ENCODE measurements around the gene POLR3H. TPM values are rescaled to one million over a fixed set of nuclear protein-coding genes. Genes with fewer than 3 reads are reported as not detected.
"Not testable (repeated sequence)": the region's sequence is repeated elsewhere in the genome, so short reads cannot be mapped to it uniquely, and the experiment has no call there.

Gene POLR3H
- total RNA-seq, 1 donor from 2014 or later = 54.0 TPM

DNA sequence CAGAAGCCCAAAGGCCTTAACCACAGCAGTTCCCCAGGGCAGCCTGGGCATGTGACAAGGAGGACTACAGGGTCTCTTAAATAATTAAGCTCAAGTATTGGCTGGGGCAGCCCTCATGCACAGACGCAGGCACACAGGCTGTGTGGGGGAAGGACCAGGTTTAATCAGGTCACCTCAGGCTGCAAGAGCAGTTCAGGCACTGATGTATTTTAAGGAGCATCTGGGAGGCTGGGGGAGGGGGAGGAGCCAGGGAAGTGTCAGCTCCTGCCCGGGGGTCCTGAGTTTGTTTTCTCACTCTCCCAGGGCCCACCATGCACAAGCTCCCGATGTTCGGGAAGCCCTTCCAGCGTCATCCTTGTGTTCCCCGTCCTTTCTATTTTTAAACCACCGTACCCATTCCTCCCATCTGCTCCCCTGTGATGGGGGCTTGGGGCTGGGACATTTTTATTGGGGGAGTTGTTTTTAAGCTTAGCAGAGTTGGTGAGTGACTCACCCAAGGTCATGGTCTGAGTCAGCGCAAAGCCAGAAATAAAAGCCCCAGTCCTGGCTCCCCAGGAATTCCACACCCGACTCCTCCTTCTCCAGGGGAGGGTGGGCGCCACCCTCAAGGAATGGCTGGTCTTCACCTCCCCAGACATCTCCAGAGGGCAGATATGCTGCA is 18.9 kb upstream of the POLR3H start:
- no peak for DNase-seq (ENCODE audit: low read depth, low spot score)
- H3K4me3 Mint-ChIP-seq = no peak overlapping the region
- H3K36me3 Mint-ChIP-seq (ENCODE audit: low read depth) = no peaks in the 10 kb centered on the region
- peaks cover 4% of the 10 kb centered on the region for H3K27me3 Mint-ChIP-seq (ENCODE audit: low read depth)
- TF ChIP-seq, protein P1, sequence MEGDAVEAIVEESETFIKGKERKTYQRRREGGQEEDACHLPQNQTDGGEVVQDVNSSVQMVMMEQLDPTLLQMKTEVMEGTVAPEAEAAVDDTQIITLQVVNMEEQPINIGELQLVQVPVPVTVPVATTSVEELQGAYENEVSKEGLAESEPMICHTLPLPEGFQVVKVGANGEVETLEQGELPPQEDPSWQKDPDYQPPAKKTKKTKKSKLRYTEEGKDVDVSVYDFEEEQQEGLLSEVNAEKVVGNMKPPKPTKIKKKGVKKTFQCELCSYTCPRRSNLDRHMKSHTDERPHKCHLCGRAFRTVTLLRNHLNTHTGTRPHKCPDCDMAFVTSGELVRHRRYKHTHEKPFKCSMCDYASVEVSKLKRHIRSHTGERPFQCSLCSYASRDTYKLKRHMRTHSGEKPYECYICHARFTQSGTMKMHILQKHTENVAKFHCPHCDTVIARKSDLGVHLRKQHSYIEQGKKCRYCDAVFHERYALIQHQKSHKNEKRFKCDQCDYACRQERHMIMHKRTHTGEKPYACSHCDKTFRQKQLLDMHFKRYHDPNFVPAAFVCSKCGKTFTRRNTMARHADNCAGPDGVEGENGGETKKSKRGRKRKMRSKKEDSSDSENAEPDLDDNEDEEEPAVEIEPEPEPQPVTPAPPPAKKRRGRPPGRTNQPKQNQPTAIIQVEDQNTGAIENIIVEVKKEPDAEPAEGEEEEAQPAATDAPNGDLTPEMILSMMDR (conservative IDR thresholded peaks at IDR 0.05) = no peak
- H3K27ac Mint-ChIP-seq (ENCODE audit: unreplicated experiment) = no peak overlapping the region
- H3K9me3 Mint-ChIP-seq = no peaks in the 10 kb centered on the region
- H3K4me1 Mint-ChIP-seq = peaks cover 30% of the 10 kb centered on the region

DNA sequence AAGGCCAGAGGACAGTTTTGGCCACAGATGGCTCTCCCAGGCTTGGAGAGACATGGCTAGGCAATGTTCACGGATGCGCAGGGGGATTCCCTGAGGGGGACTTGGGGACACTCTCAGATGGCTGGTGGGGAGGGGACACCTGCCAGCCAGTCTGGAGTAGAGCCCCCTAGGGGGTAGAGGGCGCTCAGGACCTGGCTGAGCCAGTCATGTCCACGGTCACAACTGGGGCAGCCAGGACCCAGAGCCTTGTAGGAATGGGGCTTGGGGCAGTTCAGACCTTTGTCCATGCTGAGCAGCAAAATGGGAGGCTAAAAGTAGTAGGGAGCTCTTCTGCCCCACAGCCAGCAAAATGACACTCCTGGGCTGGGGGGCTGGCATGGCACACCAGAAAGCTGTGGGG is 18.2 kb upstream of the POLR3H start:
- H3K36me3 Mint-ChIP-seq (ENCODE audit: low read depth) = no peaks in the 10 kb centered on the region
- peaks cover 35% of the 10 kb centered on the region for H3K4me1 Mint-ChIP-seq
- TF ChIP-seq, protein P1 (conservative IDR thresholded peaks at IDR 0.05) = no peak
- H3K27me3 Mint-ChIP-seq (ENCODE audit: low read depth) = peaks cover 4% of the 10 kb centered on the region
- DNase-seq (ENCODE audit: low read depth, low spot score) = no peak
- H3K27ac Mint-ChIP-seq (ENCODE audit: unreplicated experiment) = no peak overlapping the region
- H3K4me3 Mint-ChIP-seq = peak overlapping the region; percentile 23
- no peaks in the 10 kb centered on the region for H3K9me3 Mint-ChIP-seq

DNA sequence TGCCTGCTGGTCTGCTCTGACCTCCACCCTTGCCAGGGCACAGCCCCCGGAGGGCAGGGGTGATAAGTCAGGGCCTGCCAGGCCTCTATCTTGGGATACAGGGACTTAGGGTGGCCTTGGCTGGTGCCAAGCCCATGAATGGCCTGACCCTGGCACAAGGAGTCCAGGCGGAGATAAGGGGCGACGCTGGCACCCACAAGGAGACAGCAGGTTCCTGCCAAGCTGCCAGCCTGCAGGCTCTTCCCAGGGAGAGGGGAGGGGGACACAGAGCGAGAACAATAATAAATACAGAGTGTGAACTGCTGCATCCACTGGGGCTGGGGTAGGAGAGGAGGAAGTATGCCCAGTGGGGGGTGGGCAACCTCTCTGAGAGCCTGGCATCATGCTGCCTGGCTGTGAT is 17.5 kb upstream of the POLR3H start:
- TF ChIP-seq, protein P1 (conservative IDR thresholded peaks at IDR 0.05) = no peak
- DNase-seq (ENCODE audit: low read depth, low spot score) = no peak
- no peaks in the 10 kb centered on the region for H3K9me3 Mint-ChIP-seq

DNA sequence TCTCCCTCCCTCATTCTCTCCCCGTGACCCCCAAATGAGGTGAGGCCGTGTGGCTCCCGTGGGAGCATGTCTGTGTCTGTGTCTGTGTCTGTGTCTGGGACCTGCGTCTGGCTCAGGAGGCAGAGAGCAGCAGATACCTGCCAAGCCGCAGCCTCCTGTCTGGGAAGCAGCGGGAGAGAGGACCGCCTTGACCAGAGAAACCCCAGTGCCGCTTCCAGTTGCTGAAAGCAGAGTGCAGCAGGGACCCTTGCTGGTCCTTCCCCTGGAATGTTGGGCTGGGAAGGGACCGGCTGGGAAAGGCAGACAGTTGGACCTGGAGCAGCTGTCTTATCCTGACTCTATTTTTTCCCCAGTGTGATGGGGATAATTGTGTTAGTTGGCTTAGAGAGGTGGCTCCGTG is 17.1 kb upstream of the POLR3H start:
- Mint-ChIP-seq H3K9me3 (no peaks in the 10 kb centered on the region), H3K4me3 (no peak overlapping the region), H3K4me1 (peaks cover 46% of the 10 kb centered on the region), H3K27me3 (ENCODE audit: low read depth) (peaks cover 4% of the 10 kb centered on the region), H3K36me3 (ENCODE audit: low read depth) (no peaks in the 10 kb centered on the region), H3K27ac (ENCODE audit: unreplicated experiment) (no peak overlapping the region)
- TF ChIP-seq, protein P1 (conservative IDR thresholded peaks at IDR 0.05) = no peak
- DNase-seq (ENCODE audit: low read depth, low spot score) = no peak

More for the DNA sequence above, 17.5 kb upstream of the POLR3H start:
- Mint-ChIP-seq H3K4me1 (peaks cover 42% of the 10 kb centered on the region), H3K27me3 (ENCODE audit: low read depth) (peaks cover 4% of the 10 kb centered on the region), H3K27ac (ENCODE audit: unreplicated experiment) (no peak overlapping the region), H3K36me3 (ENCODE audit: low read depth) (no peaks in the 10 kb centered on the region), H3K4me3 (no peak overlapping the region)

DNA sequence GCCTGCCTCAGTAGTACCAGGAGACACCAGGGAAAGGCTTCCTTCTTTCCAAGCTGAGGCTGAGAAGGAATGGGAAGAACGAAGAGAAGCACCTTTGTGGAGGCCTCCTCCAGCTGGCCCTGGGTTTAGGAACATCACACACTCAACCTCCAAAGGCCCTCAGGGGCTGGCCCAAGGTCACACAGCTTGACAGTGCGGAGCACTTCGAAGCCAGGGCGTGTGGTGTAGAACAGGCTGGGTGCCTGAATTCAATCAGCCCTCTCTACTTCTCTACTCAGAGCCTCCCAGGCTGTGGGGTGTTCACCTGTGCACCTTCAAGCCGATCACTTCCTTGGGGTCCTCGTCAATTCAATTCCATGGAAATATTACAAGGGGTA is 15.8 kb upstream of the POLR3H start:
- H3K36me3 Mint-ChIP-seq (ENCODE audit: low read depth) = no peaks in the 10 kb centered on the region
- H3K4me3 Mint-ChIP-seq = peak overlapping the region; percentile 22
- no peaks in the 10 kb centered on the region for H3K9me3 Mint-ChIP-seq
- H3K27me3 Mint-ChIP-seq (ENCODE audit: low read depth) = peaks cover 4% of the 10 kb centered on the region
- no peak for DNase-seq (ENCODE audit: low read depth, low spot score)
- TF ChIP-seq, protein P1 (conservative IDR thresholded peaks at IDR 0.05) = no peak
- H3K27ac Mint-ChIP-seq (ENCODE audit: unreplicated experiment) = no peak overlapping the region
- peaks cover 44% of the 10 kb centered on the region for H3K4me1 Mint-ChIP-seq

DNA sequence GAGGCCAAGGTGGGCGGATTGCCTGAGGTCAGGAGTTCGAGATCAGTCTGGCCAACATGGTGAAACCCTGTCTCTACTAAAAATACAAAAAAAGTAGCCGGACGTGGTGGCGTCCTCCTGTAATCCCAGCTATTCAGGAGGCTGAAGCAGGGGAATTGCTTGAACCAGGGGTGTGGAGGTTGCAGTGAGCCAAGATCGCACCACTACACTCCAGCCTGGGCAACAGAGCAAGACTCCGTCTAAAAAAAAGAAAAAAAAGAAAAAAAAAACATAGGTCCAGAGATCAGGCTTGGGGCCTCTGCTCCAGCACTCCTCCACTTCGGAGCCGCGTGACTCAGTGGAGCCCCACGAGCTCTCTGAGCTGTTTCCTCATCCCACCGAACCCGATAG is 14.0 kb upstream of the POLR3H start:
- not testable (repeated sequence) for H3K4me3 Mint-ChIP-seq; H3K27ac Mint-ChIP-seq (ENCODE audit: unreplicated experiment); H3K36me3 Mint-ChIP-seq (ENCODE audit: low read depth); H3K27me3 Mint-ChIP-seq (ENCODE audit: low read depth); DNase-seq (ENCODE audit: low read depth, low spot score); H3K9me3 Mint-ChIP-seq
- H3K4me1 Mint-ChIP-seq = peaks cover 44% of the 10 kb centered on the region

Data from neural crest cell (in vitro differentiated cells).